Urinary bladder (tissue), 4 donors: ENCODE measurements around the gene EMSY. TPM values are rescaled to one million over a fixed set of nuclear protein-coding genes. Genes with fewer than 3 reads are reported as not detected.
A peak's percentile ranks its signal among the peaks of the same experiment; 100 is the strongest.

Source experiments
- DNase-seq: peaks from one replicate; pipeline ENCODE4 v3.0.0-alpha.2; 2015; ENCODE audit errors: extremely low spot score
- H3K27ac ChIP-seq: one replicate; pipeline ENCODE4 v1.5.1; 2013; ENCODE audit warnings: low read depth, mild to moderate bottlenecking, moderate library complexity
- H3K36me3 ChIP-seq: one replicate; pipeline ENCODE4 v1.6.1; 2013; ENCODE audit warnings: mild to moderate bottlenecking, moderate library complexity; ENCODE audit not compliant: insufficient read depth
- H3K4me1 ChIP-seq: one replicate; pipeline ENCODE4 v1.6.1; 2013; ENCODE audit warnings: mild to moderate bottlenecking, moderate library complexity; ENCODE audit not compliant: insufficient read depth
- H3K4me3 ChIP-seq: one replicate; pipeline ENCODE4 v1.5.1; 2013; ENCODE audit warnings: low read depth, low read length
- WGBS: extraction: QIAGEN DNeasy Blood & Tissue Kit; methylation state at CpG from one replicate; pipeline ENCODE4 v1.1.7; 2013; 5-methylcytosine and 5-hydroxymethylcytosine counted together
- polyA plus RNA-seq: library from polyadenylated mRNA; stranded (reverse); fragments of 200-250 nt; gene quantifications from one replicate; pipeline ENCODE4 v1.2.3, GENCODE V29; 2013
- total RNA-seq: library from RNA; depleted of rRNA; stranded (reverse); fragments of >200 nt; gene quantifications from one replicate; pipeline ENCODE4 v1.2.3, GENCODE V29; 2014
- donor health status: healthy with polysubstance abuse.
- donor health status: healthy.

Gene EMSY
- total and polyA plus RNA-seq, 2 donors, result 13.3 to 45.4 TPM

DNA sequence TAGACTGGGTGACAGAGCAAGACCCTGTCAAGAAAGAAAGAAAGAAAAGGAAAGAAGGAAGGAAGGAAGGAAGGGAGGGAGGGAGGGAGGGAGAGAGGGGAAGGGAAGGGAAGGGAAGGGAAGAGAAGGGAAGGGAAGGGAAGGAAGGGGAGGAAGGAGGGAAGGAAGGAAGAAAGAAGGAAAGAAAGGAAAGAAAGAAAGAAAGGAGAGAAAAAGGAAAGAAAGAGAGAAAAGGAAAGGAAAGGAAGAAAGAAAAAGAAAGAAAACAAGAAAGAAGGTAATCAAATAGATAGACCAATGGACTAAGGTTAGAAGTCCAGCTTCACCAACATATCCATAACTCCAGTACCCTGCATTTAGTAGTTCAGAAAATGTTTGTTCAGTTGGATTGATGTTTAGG, 18.2 kb upstream of the EMSY start:
- no peaks in the 10 kb centered on the region for H3K36me3 ChIP-seq
- no peak overlapping the region for H3K27ac ChIP-seq
- H3K4me1 ChIP-seq, result no peaks in the 10 kb centered on the region
- H3K4me3 ChIP-seq, result no peak overlapping the region
- no peak for DNase-seq

DNA sequence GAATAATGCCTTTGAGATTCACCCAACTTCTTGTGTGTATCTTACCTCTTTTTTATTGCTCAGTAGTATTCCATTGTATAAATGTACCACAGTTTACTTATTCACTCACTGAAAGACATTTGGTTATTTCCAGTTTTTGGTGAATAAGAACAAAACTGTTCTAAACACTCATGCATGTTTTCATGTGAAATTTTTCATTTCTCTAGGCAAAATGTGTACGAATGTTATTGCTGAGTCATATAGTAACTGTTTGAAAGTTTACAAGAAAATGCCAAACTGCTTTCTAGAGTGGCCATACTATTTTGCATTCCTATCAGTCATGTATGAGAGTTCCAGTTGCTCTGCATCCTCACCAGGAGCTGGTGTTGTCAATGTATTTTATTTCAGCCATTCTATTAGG, 8.8 kb upstream of the EMSY start:
- no peak overlapping the region for H3K4me3 ChIP-seq
- no peak for DNase-seq
- H3K36me3 ChIP-seq, result no peaks in the 10 kb centered on the region
- WGBS, result 85% methylated on average over 1 of the region's 1 CpG
- H3K4me1 ChIP-seq, result no peaks in the 10 kb centered on the region
- H3K27ac ChIP-seq, result no peak overlapping the region

DNA sequence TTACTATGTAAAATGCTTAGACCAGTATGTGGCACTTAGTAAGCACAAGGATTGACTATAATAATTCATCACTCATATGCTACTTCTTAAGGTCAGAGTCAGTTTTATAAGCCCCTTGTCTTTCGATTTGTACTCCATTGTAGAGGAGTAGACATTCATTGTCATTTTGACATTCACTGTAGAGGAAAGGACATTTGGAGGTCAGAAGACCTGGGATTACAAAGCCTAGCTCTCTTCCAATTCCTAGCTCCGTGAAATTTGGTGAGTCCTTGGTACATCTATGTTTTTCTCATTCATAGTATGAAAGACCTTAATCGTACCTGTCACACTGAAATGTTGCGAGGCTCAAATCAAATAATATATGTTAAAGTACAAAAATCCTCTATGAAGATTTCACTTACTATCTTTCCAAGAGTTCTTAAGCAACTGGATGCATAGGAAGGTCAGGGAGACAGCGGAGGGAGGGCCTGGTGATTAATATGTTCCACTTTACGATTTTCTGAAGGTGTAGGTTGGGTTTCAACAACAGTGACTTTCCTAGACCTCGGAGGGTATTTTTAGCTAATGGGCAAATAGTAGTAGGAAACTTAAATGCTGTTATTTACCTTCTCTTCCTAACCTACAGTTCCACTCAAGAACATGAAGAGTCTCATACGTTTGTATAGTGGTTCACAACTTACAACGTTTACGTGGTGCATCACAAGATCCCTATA, 1.4 kb upstream of the EMSY start:
- 38% methylated on average over 10 of the region's 10 CpGs for WGBS
- H3K4me1 ChIP-seq, result no peaks in the 10 kb centered on the region
- no peak for DNase-seq
- H3K27ac ChIP-seq, result peak overlapping the region; percentile 72
- H3K36me3 ChIP-seq, result no peaks in the 10 kb centered on the region
- H3K4me3 ChIP-seq, result peak overlapping the region; percentile 63

DNA sequence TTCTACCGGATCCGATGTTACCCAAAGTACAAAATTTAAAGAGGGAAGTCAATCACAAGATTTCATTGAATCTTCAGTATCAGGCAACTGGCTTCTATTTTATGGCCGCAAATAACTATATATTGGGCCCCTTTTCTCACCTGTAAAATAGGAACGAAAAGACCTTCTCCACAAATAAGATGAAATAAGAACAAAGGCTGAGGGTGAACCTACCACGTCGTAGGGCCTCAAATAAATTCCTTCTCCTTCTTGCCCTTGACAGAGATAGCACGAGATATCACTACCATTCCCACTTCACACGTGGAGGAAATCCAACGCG, 794 bp upstream of the EMSY start:
- WGBS, result under 1% methylated on average over 10 of the region's 10 CpGs
- Histone ChIP-seq H3K36me3 (no peaks in the 10 kb centered on the region), H3K4me1 (no peaks in the 10 kb centered on the region), H3K27ac (peak overlapping the region; percentile 72), H3K4me3 (peak overlapping the region; percentile 63)
- DNase-seq, result peak; percentile 21

DNA sequence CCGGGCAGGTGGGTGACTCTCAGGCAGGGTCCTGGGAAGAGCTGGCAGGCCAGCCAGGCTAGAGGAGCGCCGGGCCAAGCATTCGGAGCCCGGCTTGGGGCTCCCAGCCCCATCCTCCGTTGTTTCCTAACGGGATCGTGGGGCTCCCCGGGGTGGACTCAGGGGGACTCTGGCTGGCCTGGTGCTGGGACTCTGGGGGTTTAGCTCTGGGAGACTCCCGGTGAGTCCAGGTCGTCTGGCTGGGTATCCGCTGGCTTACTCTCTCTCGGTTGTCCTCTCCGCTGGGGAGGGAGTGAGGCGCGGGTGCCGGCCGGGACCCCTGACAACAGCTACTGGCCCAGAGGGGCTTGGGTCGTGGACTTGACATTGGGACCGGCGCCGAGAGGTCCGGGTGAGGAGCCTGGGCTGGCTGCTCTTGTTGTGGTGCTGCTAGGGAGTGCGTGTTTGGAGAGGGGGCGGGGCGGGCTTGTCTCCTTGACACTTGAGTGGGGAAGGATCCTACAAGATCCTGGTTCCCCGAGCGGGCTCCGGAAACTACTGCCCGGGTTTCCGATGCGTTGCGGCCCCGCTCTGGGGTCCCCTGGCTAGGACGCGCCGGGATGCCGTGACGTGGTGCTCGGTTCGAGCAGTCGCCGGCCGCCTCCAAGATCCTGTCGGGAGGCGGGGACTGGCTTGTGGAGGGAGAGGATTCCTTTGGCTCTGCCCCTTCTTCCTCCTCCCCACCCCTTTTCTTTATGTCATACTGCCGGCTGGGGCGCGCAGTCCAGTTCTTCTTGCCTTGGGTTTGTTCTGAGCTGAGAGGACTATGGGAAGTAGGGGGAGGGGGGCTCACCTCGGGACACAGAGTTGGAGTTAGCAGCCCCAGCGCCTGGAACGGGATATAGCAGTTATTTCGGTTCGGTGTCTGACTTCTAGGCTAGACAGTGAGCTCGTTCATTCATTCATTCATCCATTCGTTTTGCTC, 585 bp downstream of the EMSY start:
- DNase-seq, result peak; percentile 61
- WGBS, result under 1% methylated on average over 56 of the region's 56 CpGs
- Histone ChIP-seq H3K27ac (peak overlapping the region; percentile 80), H3K4me1 (no peaks in the 10 kb centered on the region), H3K36me3 (no peaks in the 10 kb centered on the region), H3K4me3 (peak overlapping the region; percentile 94)

DNA sequence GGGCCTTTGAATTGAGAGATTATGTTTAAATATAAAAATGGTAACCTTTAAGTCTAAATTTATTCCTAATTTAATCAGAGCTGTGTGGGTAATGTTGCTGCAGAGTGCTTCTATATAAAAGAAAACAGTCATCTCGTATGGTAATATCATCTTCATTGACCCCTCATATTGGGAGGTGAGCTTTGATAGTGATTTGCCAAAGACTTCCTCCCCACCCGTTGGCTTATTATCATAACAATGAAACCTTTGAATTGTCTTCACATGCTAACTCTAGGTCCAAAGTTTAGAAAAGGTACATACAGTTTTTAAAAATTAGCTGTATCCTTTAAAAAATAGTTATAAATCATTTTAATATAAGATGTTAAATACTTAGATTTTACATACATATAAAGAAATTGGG, 3.7 kb downstream of the EMSY start:
- 52% methylated on average over 2 of the region's 2 CpGs for WGBS
- no peaks in the 10 kb centered on the region for H3K36me3 ChIP-seq
- H3K27ac ChIP-seq, result no peak overlapping the region
- no peaks in the 10 kb centered on the region for H3K4me1 ChIP-seq
- no peak overlapping the region for H3K4me3 ChIP-seq
- DNase-seq, result no peak

DNA sequence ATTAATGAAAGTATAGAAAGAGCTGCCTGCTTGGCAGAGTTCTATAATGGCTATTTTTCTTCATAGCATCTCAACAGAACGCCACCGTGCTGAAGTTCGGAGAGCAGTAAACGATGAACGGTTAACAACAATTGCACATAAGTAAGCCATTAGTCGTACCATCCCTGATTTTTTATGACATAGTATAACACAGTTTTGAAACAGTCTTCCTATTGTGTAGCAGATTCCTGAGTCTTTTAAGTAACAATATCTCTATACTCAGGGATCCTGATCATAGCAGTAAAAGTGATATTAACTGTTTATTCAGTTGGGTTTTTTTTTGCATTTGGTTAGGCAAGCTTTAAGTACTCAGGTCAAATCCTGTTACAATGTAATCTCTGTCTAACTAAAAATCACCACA, 8.4 kb downstream of the EMSY start:
- H3K4me3 ChIP-seq, result no peak overlapping the region
- H3K4me1 ChIP-seq, result no peaks in the 10 kb centered on the region
- H3K27ac ChIP-seq, result no peak overlapping the region
- no peak for DNase-seq
- no peaks in the 10 kb centered on the region for H3K36me3 ChIP-seq
- 86% methylated on average over 6 of the region's 6 CpGs for WGBS

DNA sequence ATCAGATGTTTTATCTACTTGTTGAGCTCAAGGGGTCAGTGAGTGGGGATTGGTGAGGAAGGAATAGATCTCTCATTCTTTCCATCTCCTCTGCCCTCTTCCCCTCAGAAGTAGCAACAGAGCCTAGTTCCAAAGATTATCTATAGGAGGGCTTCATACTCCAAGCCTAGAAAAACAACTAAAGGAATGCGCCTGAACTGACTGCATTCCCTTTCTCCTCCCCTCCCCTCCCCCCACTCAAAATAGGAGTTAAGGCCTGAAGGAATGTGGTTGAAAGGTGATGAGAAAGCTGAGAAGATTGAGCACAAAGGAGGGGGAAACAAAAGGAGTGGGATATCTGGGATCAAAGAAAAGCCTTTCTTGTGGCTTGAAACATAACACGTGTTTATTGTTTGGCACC, 10.5 kb downstream of the EMSY start:
- 36% methylated on average over 2 of the region's 2 CpGs for WGBS

DNA sequence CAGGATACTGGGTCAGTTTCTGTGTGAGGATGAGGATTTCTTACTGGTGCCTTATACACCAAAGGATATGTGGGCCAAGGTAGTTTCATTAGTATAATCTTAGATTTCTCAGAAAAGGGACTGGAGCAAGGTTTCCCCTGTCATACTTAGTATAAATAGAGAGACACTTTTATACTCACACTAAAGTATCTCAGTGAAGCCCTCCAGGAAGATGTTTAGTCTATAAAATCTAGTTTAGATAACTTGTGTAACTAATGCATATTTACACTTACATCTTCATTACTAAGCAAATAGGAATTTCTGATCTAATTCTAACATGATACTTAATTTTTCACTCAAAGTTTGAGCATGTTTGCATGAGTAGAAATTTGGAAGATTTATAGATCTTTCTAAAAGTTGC, 11.1 kb downstream of the EMSY start:
- Histone ChIP-seq H3K4me3 (no peak overlapping the region), H3K4me1 (no peaks in the 10 kb centered on the region), H3K27ac (no peak overlapping the region), H3K36me3 (no peaks in the 10 kb centered on the region)
- no peak for DNase-seq

More for the DNA sequence above, 10.5 kb downstream of the EMSY start:
- H3K4me1 ChIP-seq, result no peaks in the 10 kb centered on the region
- H3K27ac ChIP-seq, result no peak overlapping the region
- H3K36me3 ChIP-seq, result no peaks in the 10 kb centered on the region
- H3K4me3 ChIP-seq, result no peak overlapping the region
- peak; percentile 13 for DNase-seq

DNA sequence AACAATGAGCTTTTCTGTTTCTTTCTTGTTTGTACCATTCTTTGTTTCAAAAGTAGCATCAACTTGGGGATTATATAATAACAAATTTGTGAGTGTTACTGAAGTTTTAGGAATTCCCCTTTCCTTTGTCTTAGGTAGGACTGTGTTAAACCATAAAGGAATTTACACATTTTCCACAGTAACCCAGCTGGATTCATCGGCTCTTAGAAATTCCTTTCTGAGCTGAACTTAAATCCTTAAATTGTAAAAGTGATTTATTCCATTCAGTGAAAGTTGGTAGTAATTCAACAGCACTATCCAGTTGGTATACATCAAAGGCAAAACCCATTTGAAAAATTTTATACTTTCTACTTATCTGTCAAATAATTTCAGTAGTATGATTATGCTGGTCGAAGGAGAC, 11.8 kb downstream of the EMSY start:
- Histone ChIP-seq H3K27ac (no peak overlapping the region), H3K4me1 (no peaks in the 10 kb centered on the region), H3K4me3 (no peak overlapping the region), H3K36me3 (no peaks in the 10 kb centered on the region)
- DNase-seq, result no peak
- 42% methylated on average over 2 of the region's 2 CpGs for WGBS

DNA sequence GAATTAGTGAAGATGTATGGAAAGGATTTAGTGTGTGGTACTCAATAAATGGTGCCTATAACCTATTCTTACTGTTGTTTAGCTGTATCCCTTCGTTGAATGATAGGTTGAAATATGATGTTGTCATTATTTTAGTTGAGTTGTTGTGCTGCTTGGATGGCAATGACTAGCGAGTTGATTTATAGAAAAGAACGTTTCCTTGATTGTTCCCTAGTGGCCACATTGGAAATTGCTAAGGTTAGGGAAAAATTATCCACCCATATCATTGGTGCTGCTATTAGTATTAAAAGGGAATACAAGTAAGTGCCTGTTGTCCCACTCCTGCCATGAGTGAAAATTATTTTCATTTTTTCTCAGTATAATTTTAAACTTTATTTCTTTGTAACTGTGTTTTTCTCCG, 14.5 kb downstream of the EMSY start:
- no peak for DNase-seq
- 76% methylated on average over 4 of the region's 4 CpGs for WGBS
- no peak overlapping the region for H3K27ac ChIP-seq
- H3K36me3 ChIP-seq, result no peaks in the 10 kb centered on the region
- H3K4me3 ChIP-seq, result no peak overlapping the region
- no peaks in the 10 kb centered on the region for H3K4me1 ChIP-seq

DNA sequence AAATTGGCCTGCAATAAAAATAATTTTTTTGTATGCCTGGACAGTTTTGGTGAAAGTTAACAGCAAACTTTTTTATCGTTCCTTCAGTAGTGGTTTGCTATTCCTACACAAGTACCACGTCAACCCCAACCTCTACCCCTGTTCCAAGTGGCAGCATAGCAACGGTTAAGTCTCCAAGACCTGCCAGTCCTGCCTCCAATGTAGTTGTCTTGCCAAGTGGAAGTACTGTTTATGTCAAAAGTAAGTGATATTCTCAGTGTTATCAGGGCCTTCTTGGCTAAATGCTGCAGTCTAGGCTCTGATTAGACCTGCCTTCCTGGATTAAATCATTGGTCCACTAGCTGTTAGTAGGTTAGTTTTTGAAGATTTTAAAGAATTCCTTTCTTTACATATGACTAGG, 15.0 kb downstream of the EMSY start:
- no peak for DNase-seq
- H3K4me1 ChIP-seq, result no peaks in the 10 kb centered on the region
- H3K4me3 ChIP-seq, result no peak overlapping the region
- H3K36me3 ChIP-seq, result no peaks in the 10 kb centered on the region
- H3K27ac ChIP-seq, result no peak overlapping the region
- WGBS, result 60% methylated on average over 3 of the region's 3 CpGs

DNA sequence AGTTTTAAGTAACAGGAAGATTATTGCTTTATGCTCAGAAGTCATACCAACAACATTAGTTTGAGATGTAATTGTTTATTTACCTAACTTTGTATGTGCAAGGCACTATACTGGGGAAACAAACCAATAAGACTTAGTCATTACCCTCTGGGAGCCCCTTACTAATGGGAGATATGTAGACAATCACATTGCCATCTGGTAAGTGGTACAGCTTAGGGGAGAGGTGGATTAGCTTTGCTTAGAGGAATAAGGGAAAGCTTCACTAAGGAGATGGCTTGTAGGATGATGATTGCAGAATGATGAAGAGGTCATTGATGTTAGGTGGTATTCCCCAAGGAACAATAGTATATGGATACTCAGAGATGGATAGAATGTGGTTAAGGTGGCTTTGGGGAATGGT, 17.5 kb downstream of the EMSY start:
- H3K36me3 ChIP-seq, result no peaks in the 10 kb centered on the region
- DNase-seq, result no peak
- H3K27ac ChIP-seq, result no peak overlapping the region
- H3K4me3 ChIP-seq, result no peak overlapping the region
- H3K4me1 ChIP-seq, result no peaks in the 10 kb centered on the region

DNA sequence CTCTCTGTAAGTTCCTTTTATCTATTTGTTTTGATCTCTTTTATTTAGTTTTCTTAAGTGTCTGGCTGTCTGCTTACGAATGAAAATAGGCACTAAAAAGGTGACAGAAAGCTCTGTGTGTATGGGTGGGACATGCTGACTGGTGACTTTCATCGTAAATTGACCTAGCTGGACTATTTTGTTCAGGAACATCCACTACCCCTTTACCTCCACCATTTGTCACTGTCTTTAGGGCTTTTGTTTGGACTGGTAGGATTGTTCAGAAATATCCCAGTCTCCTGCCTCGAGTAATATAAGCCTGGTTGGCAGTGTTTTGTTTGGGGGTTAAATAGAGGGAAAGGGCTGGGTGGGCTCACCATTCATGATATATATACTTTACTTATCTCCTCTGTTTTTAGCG, 20.9 kb downstream of the EMSY start:
- no peak overlapping the region for H3K27ac ChIP-seq
- no peak overlapping the region for H3K4me3 ChIP-seq
- 75% methylated on average over 4 of the region's 4 CpGs for WGBS
- no peaks in the 10 kb centered on the region for H3K36me3 ChIP-seq
- DNase-seq, result no peak
- H3K4me1 ChIP-seq, result no peaks in the 10 kb centered on the region
